GM21360 (cell line): ENCODE data around the gene DIRAS1.
"Not testable (repeated sequence)": the region's sequence is repeated elsewhere in the genome, so short reads cannot be mapped to it uniquely, and the experiment has no call there.

Experiments used
- ATAC-seq: cut with Tn5 transposase; IDR thresholded peaks from one replicate; pipeline ENCODE4 v1.9.1; 2021; ENCODE audit warnings: mild to moderate bottlenecking, moderate library complexity; ENCODE audit not compliant: unreplicated experiment

DIRAS1 gene

DNA sequence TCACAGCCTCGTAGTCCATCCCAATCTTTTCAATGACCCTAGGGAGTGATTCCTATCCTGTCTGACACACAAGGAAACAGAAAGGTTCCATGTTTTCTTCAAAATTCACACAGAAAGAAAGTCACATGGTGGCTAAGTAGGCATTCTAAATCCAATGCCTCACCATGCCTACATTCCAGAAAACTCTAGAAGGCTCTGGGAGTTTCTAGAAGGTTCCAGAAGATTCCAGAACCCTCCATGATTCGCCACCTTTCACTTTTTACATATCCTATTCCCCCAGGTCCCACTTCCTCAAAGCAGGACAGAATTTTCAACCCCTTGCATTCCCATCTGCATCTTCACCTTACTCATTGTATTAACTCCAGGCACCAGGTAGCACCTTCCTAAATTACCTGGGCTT, 41.7 kb downstream of the DIRAS1 start:
- ATAC-seq, result no peak

GRCh38 chr19:2678948-2679347, 42.2 kb downstream of the DIRAS1 start:
- ATAC-seq, result not testable (repeated sequence)

DNA sequence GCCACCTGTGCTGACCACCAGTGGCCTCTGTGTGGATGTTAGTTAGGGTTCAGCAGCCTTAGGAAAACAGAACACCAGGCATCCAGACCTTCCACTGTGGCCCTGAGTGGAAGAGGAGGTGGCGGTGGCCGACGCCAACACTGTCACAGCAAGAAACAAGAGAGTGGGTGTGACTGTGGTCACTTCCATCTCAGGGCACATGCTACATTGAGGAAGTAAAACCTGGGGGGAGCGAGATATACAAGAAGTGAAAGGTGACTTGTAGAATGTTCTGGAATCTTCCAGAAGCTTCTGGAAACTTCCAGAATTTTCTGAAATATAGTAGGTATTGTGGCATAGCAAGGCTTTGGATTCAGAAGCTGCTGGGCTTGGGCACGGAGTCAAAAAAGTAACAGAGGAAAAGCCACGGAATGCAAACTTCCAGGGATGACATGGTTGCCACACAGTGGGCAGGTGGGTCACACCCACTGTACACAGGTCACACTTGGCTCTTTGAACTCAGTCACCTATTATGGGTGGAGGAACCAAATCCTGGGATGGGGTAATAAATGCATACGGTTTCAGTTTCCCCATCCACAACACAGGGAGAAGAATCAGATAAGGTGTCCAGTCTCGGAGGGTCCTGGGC, 43.0 kb downstream of the DIRAS1 start:
- ATAC-seq, result no peak

GRCh38 chr19:2676823-2677222, 44.3 kb downstream of the DIRAS1 start:
- no peak for ATAC-seq

DNA sequence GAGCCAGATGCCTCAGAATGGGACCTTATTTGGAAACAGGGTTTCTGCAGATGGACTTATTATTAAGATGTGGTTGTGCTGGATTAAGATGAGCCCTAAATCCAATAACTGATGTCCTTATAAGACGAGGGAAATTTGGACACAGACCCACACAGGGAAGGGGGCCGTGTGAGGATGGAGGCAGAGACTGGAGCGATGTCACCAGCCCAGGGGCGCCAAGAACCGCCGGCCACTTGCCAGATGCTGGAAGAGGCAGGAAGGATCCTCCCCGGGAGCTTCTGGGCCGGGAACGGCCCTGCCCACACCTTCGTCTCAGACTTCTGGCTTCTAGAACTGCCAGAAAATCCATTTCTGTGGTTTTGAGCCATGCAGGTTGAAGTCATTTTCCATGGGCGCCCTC, 45.3 kb downstream of the DIRAS1 start:
- ATAC-seq, result no peak

- ATAC-seq, result no peak
Observed at GRCh38 chr19:2670217-2670616, 51.0 kb downstream of the DIRAS1 start.

GRCh38 chr19:2668175-2668763, 52.9 kb downstream of the DIRAS1 start:
- no peak for ATAC-seq

- ATAC-seq, result not testable (repeated sequence)
Observed at GRCh38 chr19:2667349-2667748, 53.8 kb downstream of the DIRAS1 start.

- ATAC-seq, result no peak
Observed at GRCh38 chr19:2666344-2666994, 54.7 kb downstream of the DIRAS1 start.

DNA sequence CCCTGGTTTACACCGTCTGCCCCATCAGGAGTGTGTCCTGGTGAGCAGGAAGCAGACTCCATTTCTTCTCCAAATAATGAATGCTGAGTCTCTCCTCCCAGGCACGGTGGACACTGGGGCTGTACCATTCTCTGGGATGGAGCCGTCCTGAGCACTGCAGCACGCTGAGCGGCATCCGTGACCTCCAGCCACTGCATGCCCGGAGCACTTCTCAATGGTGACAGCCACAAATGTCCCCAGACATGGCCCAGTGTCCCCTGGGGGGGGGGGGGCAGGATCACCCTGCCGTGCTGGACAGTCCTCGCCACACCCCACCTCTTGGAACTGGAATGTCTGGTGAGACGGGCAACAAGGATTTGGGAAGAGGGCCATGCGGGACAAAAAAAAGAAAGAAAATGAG, 56.1 kb downstream of the DIRAS1 start:
- no peak for ATAC-seq
